HepG2 (cell line): Measurements from ENCODE around the gene NEU4. TPM values are rescaled to one million over a fixed set of nuclear protein-coding genes. Genes with fewer than 3 reads are reported as not detected.

Experiments
- DDIT3 ChIP-seq: sonication (generic); formaldehyde crosslinking; IDR thresholded peaks from 2 replicates; pipeline ENCODE4 v1.4.0; 2020; ENCODE audit warnings: mild to moderate bottlenecking, missing genetic modification reagents
- DNMT1 ChIP-seq: sonication (generic); formaldehyde crosslinking; IDR thresholded peaks from 2 replicates; pipeline ENCODE4 v1.5.1; 2020; ENCODE audit warnings: mild to moderate bottlenecking, missing genetic modification reagents
- ESRRA ChIP-seq: sonication (generic); formaldehyde crosslinking; IDR thresholded peaks from 2 replicates; pipeline ENCODE4 v1.5.1; 2020; ENCODE audit warnings: mild to moderate bottlenecking, low read depth, missing genetic modification reagents
- FIP1L1 ChIP-seq: fragments of 200-400 bp; formaldehyde crosslinking; IDR thresholded peaks from 2 replicates; pipeline ENCODE4 v1.6.1; 2018; ENCODE audit warnings: low read depth, mild to moderate bottlenecking, low read length, moderate library complexity, borderline replicate concordance; ENCODE audit not compliant: insufficient read depth
- HNRNPL ChIP-seq: fragments of 200-400 bp; formaldehyde crosslinking; IDR thresholded peaks from 2 replicates; pipeline ENCODE4 v1.6.1; 2017; ENCODE audit warnings: mild to moderate bottlenecking, low read depth, low read length
- IKZF1 ChIP-seq: fragments of 450-650 bp; IDR thresholded peaks from 2 replicates; pipeline ENCODE4 v1.7.1; 2016
- LRRFIP1 ChIP-seq: sonication (generic); formaldehyde crosslinking; conservative IDR thresholded peaks from 2 replicates; pipeline ENCODE4 v1.4.0; 2020; ENCODE audit warnings: missing genetic modification reagents
- MAFK ChIP-seq, 2 experiments: IDR thresholded peaks in 1 of 2; conservative IDR thresholded peaks in 1 of 2; 2 replicates each; pipeline ENCODE4 v1.6.1; 2011; ENCODE audit warnings: improper control_type of control experiment in 2 of 2, low read length in 2 of 2
- NCOA1 ChIP-seq: sonication (generic); formaldehyde crosslinking; IDR thresholded peaks from 2 replicates; pipeline ENCODE4 v1.9.0; 2021; ENCODE audit warnings: missing genetic modification reagents
- NCOA5 ChIP-seq: sonication (generic); formaldehyde crosslinking; IDR thresholded peaks from 2 replicates; pipeline ENCODE4 v1.4.0; 2020; ENCODE audit warnings: missing genetic modification reagents
- NFYC ChIP-seq: IDR thresholded peaks from 2 replicates; pipeline ENCODE4 v1.6.1; 2016; ENCODE audit warnings: missing genetic modification reagents, missing compliant biosample characterization
- NONO ChIP-seq, 2 experiments: fragments of 450-650 bp in 1 of 2; sonication (generic) in 1 of 2; formaldehyde crosslinking in 1 of 2; IDR thresholded peaks in 1 of 2; conservative IDR thresholded peaks in 1 of 2; 2 replicates each; pipeline versions ENCODE4 v1.6.1 to v1.8.0; 2017 to 2022; ENCODE audit warnings: mild to moderate bottlenecking in 1 of 2, missing genetic modification reagents in 1 of 2, moderate library complexity in 1 of 2
- PAWR ChIP-seq: sonication (generic); formaldehyde crosslinking; IDR thresholded peaks from 2 replicates; pipeline ENCODE4 v1.4.0; 2020; ENCODE audit warnings: missing genetic modification reagents, mild to moderate bottlenecking, borderline replicate concordance
- RARA ChIP-seq: IDR thresholded peaks from 2 replicates; pipeline ENCODE4 v1.6.1; 2016; ENCODE audit warnings: missing genetic modification reagents, missing compliant biosample characterization
- RFX1 ChIP-seq: fragments of 450-650 bp; IDR thresholded peaks from 2 replicates; pipeline ENCODE4 v1.6.1; 2017
- RNF2 ChIP-seq: fragments of 450-650 bp; conservative IDR thresholded peaks from 2 replicates; pipeline ENCODE4 v1.6.1; 2016; ENCODE audit warnings: low read depth
- SATB2 ChIP-seq: sonication (generic); formaldehyde crosslinking; IDR thresholded peaks from 2 replicates; pipeline ENCODE4 v1.5.0; 2020; ENCODE audit warnings: missing genetic modification reagents
- SETDB1 ChIP-seq: sonication (generic); formaldehyde crosslinking; IDR thresholded peaks from 2 replicates; pipeline ENCODE4 v1.5.1; 2020; ENCODE audit warnings: missing genetic modification reagents, mild to moderate bottlenecking, borderline replicate concordance
- TCF7L2 ChIP-seq: IDR thresholded peaks from 2 replicates; pipeline ENCODE4 v1.6.1; 2011; ENCODE audit warnings: mild to moderate bottlenecking, low read depth, low read length, moderate library complexity
- ZBTB14 ChIP-seq: sonication (generic); formaldehyde crosslinking; IDR thresholded peaks from 2 replicates; pipeline ENCODE4 v1.4.0; 2020; ENCODE audit warnings: missing genetic modification reagents
- ZMYM2 ChIP-seq: sonication (generic); formaldehyde crosslinking; IDR thresholded peaks from 2 replicates; pipeline ENCODE4 v1.8.0; 2022; ENCODE audit warnings: mild to moderate bottlenecking, missing genetic modification reagents
- ZNF329 ChIP-seq: sonication (generic); formaldehyde crosslinking; IDR thresholded peaks from 2 replicates; pipeline ENCODE4 v1.9.0; 2021; ENCODE audit warnings: low read depth, mild to moderate bottlenecking, missing genetic modification reagents
- ZNF33A ChIP-seq: sonication (generic); formaldehyde crosslinking; IDR thresholded peaks from 2 replicates; pipeline ENCODE4 v1.5.1; 2020; ENCODE audit warnings: missing genetic modification reagents, mild to moderate bottlenecking, moderate library complexity, borderline replicate concordance
- ZNF34 ChIP-seq: sonication (generic); formaldehyde crosslinking; IDR thresholded peaks from 2 replicates; pipeline ENCODE4 v1.4.0; 2020; ENCODE audit warnings: mild to moderate bottlenecking, missing genetic modification reagents, borderline replicate concordance
- ZNF550 ChIP-seq: sonication (generic); formaldehyde crosslinking; IDR thresholded peaks from 2 replicates; pipeline ENCODE4 v1.4.0; 2020; ENCODE audit warnings: mild to moderate bottlenecking, missing genetic modification reagents, borderline replicate concordance
- ZNF678 ChIP-seq: sonication (generic); formaldehyde crosslinking; IDR thresholded peaks from 2 replicates; pipeline ENCODE4 v1.4.0; 2020; ENCODE audit warnings: mild to moderate bottlenecking, missing genetic modification reagents
- ZNF75D ChIP-seq: sonication (generic); formaldehyde crosslinking; IDR thresholded peaks from 2 replicates; pipeline ENCODE4 v1.8.1; 2023; ENCODE audit warnings: missing genetic modification reagents, mild to moderate bottlenecking, borderline replicate concordance
- ZNF773 ChIP-seq: sonication (generic); formaldehyde crosslinking; IDR thresholded peaks from 2 replicates; pipeline ENCODE4 v1.4.0; 2020; ENCODE audit warnings: missing genetic modification reagents, borderline replicate concordance
- polyA plus RNA-seq, 8 experiments: library from polyadenylated mRNA; depleted of rRNA in 3 of 8; stranded (reverse) in 7 of 8; unstranded in 1 of 8; fragments of >200 nt; fragmentation: Illumina TruSeq in 4 of 8; extraction: Trizol in 4 of 8; gene quantifications; 2 replicates each; pipeline versions ENCODE4 v1.2.1 to v1.2.3, GENCODE V29; 2011 to 2016; ENCODE audit warnings: low read depth in 4 of 8, missing spikeins in 1 of 8, mixed read lengths in 1 of 8; ENCODE audit not compliant: insufficient read depth in 1 of 8
- total RNA-seq, 5 experiments: library from RNA; depleted of rRNA; stranded (reverse); fragments of >200 nt; fragmentation: Illumina TruSeq; extraction: Trizol; gene quantifications; 2 replicates each; pipeline ENCODE4 v1.2.3, GENCODE V29; 2016; ENCODE audit warnings: low read depth in 1 of 5

Gene NEU4
- total and polyA plus RNA-seq, 2 of the 13 experiments (the other 11 are each of a cell fraction or from before 2014, with no cell fraction given): 53.5 to 107 TPM

- peak; percentile 29; the same call in 1 of the 2 replicates for TF ChIP-seq ZNF773 (CRISPR knock-in tag)
- peak; percentile 54; the same call in 1 of the 2 replicates for TF ChIP-seq ZBTB14 (CRISPR knock-in tag)
- TF ChIP-seq RFX1: no peak
- no peak for TF ChIP-seq MAFK (conservative IDR thresholded peaks at IDR 0.05 in 1 of 2, IDR thresholded peaks at IDR 0.05 in 1 of 2; ENCODE audit: low read length in 2 of 2)
- TF ChIP-seq FIP1L1: peak; percentile 80; the same call in 1 of the 2 replicates
- TF ChIP-seq ZNF550 (CRISPR knock-in tag): no peak
- TF ChIP-seq PAWR: no peak
- no peak for TF ChIP-seq DDIT3 (CRISPR knock-in tag)
- no peak; the same call in 1 of the 2 replicates for TF ChIP-seq LRRFIP1
- peak; percentile 92 for TF ChIP-seq ZNF329
- TF ChIP-seq ZNF34 (CRISPR knock-in tag): no peak
- TF ChIP-seq ZNF75D (CRISPR knock-in tag): no peak
- no peak; the same call in 1 of the 2 replicates for TF ChIP-seq ZNF33A (CRISPR knock-in tag)
- TF ChIP-seq SATB2 (CRISPR knock-in tag): no peak
- TF ChIP-seq NCOA5 (CRISPR knock-in tag): no peak; the same call in 1 of the 2 replicates
- TF ChIP-seq ESRRA (CRISPR knock-in tag): peak; percentile 75; the same call in 1 of the 2 replicates
- TF ChIP-seq RNF2: peak; percentile 46; the same call in 1 of the 2 replicates
- peak; percentile 92 for TF ChIP-seq HNRNPL
- no peak for TF ChIP-seq IKZF1
- no peak for TF ChIP-seq SETDB1 (CRISPR knock-in tag)
- TF ChIP-seq RARA: peak; percentile 88
- TF ChIP-seq NCOA1: no peak
- TF ChIP-seq DNMT1 (CRISPR knock-in tag): no peak
- TF ChIP-seq ZNF678 (CRISPR knock-in tag): peak; percentile 80
- TF ChIP-seq NONO (IDR thresholded peaks at IDR 0.05): no peak
- peak; percentile 96 for TF ChIP-seq NONO (CRISPR knock-in tag; conservative IDR thresholded peaks at IDR 0.05)
- peak; percentile 46; the same call in 1 of the 2 replicates for TF ChIP-seq NFYC (CRISPR knock-in tag)
- peak; percentile 89 for TF ChIP-seq ZMYM2 (CRISPR knock-in tag)
- no peak for TF ChIP-seq TCF7L2
These were observed 38.6 kb upstream of the NEU4 start (continued) for GRCh38 chr2:241770185-241770935.
